Measurements from ENCODE around the gene EPS8L3. TPM values are rescaled to one million over a fixed set of nuclear protein-coding genes. Genes with fewer than 3 reads are reported as not detected.

Gene EPS8L3
- total and polyA plus RNA-seq, 9 of the 15 experiments (the other 6 are each of a cell fraction or from before 2014, with no cell fraction given), result 0.09 to 0.42 (median 0.14) TPM; not detected in 5

DNA sequence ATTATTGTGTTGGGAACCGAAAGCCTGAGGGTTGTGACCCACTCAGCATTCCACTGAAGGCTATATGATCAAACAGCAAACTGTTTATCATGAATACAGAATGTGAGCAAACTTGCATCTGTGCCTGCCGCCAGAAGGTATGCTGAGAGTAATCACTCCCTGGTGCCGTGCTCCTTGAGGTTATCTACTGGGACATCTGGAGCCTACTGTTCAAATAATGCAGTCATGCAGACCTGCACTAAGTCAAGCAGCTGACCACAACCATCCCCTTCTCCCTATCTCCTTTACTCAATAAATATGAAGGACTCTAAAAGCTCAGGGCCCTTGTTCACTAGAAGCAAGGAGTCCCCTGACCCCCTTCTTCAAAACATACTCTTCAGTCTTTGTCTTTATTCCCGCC, 38.2 kb downstream of the EPS8L3 start (continued):
- TF ChIP-seq MTA2 (IDR thresholded peaks at IDR 0.05; ENCODE audit: low read depth), result peak; percentile 89
- TF ChIP-seq, protein P1, sequence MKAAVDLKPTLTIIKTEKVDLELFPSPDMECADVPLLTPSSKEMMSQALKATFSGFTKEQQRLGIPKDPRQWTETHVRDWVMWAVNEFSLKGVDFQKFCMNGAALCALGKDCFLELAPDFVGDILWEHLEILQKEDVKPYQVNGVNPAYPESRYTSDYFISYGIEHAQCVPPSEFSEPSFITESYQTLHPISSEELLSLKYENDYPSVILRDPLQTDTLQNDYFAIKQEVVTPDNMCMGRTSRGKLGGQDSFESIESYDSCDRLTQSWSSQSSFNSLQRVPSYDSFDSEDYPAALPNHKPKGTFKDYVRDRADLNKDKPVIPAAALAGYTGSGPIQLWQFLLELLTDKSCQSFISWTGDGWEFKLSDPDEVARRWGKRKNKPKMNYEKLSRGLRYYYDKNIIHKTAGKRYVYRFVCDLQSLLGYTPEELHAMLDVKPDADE (conservative IDR thresholded peaks at IDR 0.05; ENCODE audit: control insufficient read depth, low read depth, low read length), result no peak
- TF ChIP-seq MAZ (CRISPR knock-in tag; conservative IDR thresholded peaks at IDR 0.05 in 1 of 2, IDR thresholded peaks at IDR 0.05 in 1 of 2), result no peak
- TF ChIP-seq JUN (IDR thresholded peaks at IDR 0.05; ENCODE audit: borderline replicate concordance, low read depth, low read length), result peak; percentile 52
- no peak for TF ChIP-seq JUN (CRISPR knock-in tag; IDR thresholded peaks at IDR 0.05; ENCODE audit: borderline replicate concordance)
- TF ChIP-seq, protein P2, sequence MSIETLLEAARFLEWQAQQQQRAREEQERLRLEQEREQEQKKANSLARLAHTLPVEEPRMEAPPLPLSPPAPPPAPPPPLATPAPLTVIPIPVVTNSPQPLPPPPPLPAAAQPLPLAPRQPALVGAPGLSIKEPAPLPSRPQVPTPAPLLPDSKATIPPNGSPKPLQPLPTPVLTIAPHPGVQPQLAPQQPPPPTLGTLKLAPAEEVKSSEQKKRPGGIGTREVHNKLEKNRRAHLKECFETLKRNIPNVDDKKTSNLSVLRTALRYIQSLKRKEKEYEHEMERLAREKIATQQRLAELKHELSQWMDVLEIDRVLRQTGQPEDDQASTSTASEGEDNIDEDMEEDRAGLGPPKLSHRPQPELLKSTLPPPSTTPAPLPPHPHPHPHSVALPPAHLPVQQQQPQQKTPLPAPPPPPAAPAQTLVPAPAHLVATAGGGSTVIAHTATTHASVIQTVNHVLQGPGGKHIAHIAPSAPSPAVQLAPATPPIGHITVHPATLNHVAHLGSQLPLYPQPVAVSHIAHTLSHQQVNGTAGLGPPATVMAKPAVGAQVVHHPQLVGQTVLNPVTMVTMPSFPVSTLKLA (conservative IDR thresholded peaks at IDR 0.05), result peak in 1 of 2 experiments; percentile 50; a peak in 1 of 4 replicates
- TF ChIP-seq PYGO2 (tag; IDR thresholded peaks at IDR 0.05), result no peak
- no peak for TF ChIP-seq PURB (CRISPR knock-in tag; IDR thresholded peaks at IDR 0.05; ENCODE audit: low read depth)
- no peak for TF ChIP-seq NR2C1 (IDR thresholded peaks at IDR 0.05)
- 0 out of 2 replicates have a peak, but pooled peaks have one; percentile 31 for TF ChIP-seq NR2C1 (tag; IDR thresholded peaks at IDR 0.05)
- no peak for TF ChIP-seq ZBTB1 (CRISPR knock-in tag; IDR thresholded peaks at IDR 0.05; ENCODE audit: borderline replicate concordance, low read depth)
- peak; percentile 60 for TF ChIP-seq NCOA1 (IDR thresholded peaks at IDR 0.05; ENCODE audit: low read depth)
- TF ChIP-seq, protein P3, sequence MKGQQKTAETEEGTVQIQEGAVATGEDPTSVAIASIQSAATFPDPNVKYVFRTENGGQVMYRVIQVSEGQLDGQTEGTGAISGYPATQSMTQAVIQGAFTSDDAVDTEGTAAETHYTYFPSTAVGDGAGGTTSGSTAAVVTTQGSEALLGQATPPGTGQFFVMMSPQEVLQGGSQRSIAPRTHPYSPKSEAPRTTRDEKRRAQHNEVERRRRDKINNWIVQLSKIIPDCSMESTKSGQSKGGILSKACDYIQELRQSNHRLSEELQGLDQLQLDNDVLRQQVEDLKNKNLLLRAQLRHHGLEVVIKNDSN (CRISPR knock-in tag; IDR thresholded peaks at IDR 0.05), result 0 out of 2 replicates have a peak, but pooled peaks have one; percentile 22
- 0 out of 2 replicates have a peak, but pooled peaks have one; percentile 36 for TF ChIP-seq FOXA1 (IDR thresholded peaks at IDR 0.05; ENCODE audit: borderline replicate concordance)
- TF ChIP-seq KLF16 (IDR thresholded peaks at IDR 0.05), result peak; percentile 78
- no peak for TF ChIP-seq ZSCAN29 (IDR thresholded peaks at IDR 0.05)
- TF ChIP-seq HDAC3 (IDR thresholded peaks at IDR 0.05; ENCODE audit: borderline replicate concordance, partially characterized antibody), result peak; percentile 24
- TF ChIP-seq HDAC1 (IDR thresholded peaks at IDR 0.05), result peak in 1 of 2 experiments; percentile 61; a peak in 1 of 4 replicates
- TF ChIP-seq ZNF134 (CRISPR knock-in tag; conservative IDR thresholded peaks at IDR 0.05), result no peak
- TF ChIP-seq, protein P4, sequence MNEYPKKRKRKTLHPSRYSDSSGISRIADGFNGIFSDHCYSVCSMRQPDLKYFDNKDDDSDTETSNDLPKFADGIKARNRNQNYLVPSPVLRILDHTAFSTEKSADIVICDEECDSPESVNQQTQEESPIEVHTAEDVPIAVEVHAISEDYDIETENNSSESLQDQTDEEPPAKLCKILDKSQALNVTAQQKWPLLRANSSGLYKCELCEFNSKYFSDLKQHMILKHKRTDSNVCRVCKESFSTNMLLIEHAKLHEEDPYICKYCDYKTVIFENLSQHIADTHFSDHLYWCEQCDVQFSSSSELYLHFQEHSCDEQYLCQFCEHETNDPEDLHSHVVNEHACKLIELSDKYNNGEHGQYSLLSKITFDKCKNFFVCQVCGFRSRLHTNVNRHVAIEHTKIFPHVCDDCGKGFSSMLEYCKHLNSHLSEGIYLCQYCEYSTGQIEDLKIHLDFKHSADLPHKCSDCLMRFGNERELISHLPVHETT (CRISPR knock-in tag; conservative IDR thresholded peaks at IDR 0.05 in 1 of 2, IDR thresholded peaks at IDR 0.05 in 1 of 2), result 0 out of 4 replicates have a peak, but pooled peaks of 1 of the 2 experiments have one; percentile 45
- TF ChIP-seq FOXJ2 (tag; IDR thresholded peaks at IDR 0.05), result no peak
- TF ChIP-seq, protein P5, sequence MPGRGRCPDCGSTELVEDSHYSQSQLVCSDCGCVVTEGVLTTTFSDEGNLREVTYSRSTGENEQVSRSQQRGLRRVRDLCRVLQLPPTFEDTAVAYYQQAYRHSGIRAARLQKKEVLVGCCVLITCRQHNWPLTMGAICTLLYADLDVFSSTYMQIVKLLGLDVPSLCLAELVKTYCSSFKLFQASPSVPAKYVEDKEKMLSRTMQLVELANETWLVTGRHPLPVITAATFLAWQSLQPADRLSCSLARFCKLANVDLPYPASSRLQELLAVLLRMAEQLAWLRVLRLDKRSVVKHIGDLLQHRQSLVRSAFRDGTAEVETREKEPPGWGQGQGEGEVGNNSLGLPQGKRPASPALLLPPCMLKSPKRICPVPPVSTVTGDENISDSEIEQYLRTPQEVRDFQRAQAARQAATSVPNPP (IDR thresholded peaks at IDR 0.05; ENCODE audit: borderline replicate concordance, insufficient read depth, insufficient read length), result no peak
- no peak for TF ChIP-seq ZNF165 (CRISPR knock-in tag; IDR thresholded peaks at IDR 0.05; ENCODE audit: borderline replicate concordance)
